OCI-LY3 (cell line): ENCODE data around the gene LRRC43.
A peak's percentile ranks its signal among the peaks of the same experiment; 100 is the strongest.

Source experiments
- H2AFZ ChIP-seq: fragments of 200-600, 300-600 bp; shearing (Covaris generic); 2 replicates; pipeline ENCODE4 v1.6.0; 2014; ENCODE audit warnings: antibody characterized with exemption, low read depth, low read length
- H3K27ac ChIP-seq: fragments of 200-600, 300-600 bp; sonication (generic); 2 replicates; pipeline ENCODE4 v1.5.1; 2014; ENCODE audit warnings: mild to moderate bottlenecking, low read length, moderate library complexity, mixed read lengths
- H3K27me3 ChIP-seq: fragments of 200-600, 300-600 bp; sonication (generic); 2 replicates; pipeline ENCODE4 v1.6.1; 2014; ENCODE audit warnings: low read depth, low read length, mixed read lengths
- H3K36me3 ChIP-seq: fragments of 200-600, 300-600 bp; sonication (generic); replicated peaks from 2 replicates; pipeline ENCODE3; 2014; ENCODE audit warnings: low read depth, low read length, mixed read lengths
- H3K4me1 ChIP-seq: fragments of 300-600, 200-600 bp; sonication (generic); 2 replicates; pipeline ENCODE4 v1.6.1; 2014; ENCODE audit warnings: low read length, mixed read lengths
- H3K4me2 ChIP-seq: fragments of 200-600, 300-600 bp; sonication (generic); 2 replicates; pipeline ENCODE4 v1.6.1; 2014; ENCODE audit warnings: low read length, mixed read lengths
- H3K4me3 ChIP-seq: fragments of 300-600, 200-600 bp; sonication (generic); 2 replicates; pipeline ENCODE4 v1.5.1; 2014; ENCODE audit warnings: antibody characterized with exemption, mild to moderate bottlenecking, low read length, moderate library complexity
- H3K79me2 ChIP-seq: fragments of 300-600, 200-600 bp; shearing (Covaris generic); 2 replicates; pipeline ENCODE4 v1.6.1; 2014; ENCODE audit warnings: mild to moderate bottlenecking, low read length, mixed read lengths
- H3K9ac ChIP-seq: fragments of 300-600, 200-600 bp; shearing (Covaris generic); 2 replicates; pipeline ENCODE4 v1.6.0; 2014; ENCODE audit warnings: mild to moderate bottlenecking, low read length, moderate library complexity
- H3K9me3 ChIP-seq: fragments of 200-600, 300-600 bp; shearing (Covaris generic); 2 replicates; pipeline ENCODE4 v1.6.1; 2014; ENCODE audit warnings: low read length, mixed read lengths; ENCODE audit not compliant: insufficient read depth
- H4K20me1 ChIP-seq: fragments of 200-600, 300-600 bp; sonication (generic); 2 replicates; pipeline ENCODE4 v1.6.1; 2016; ENCODE audit warnings: low read length, mixed read lengths; ENCODE audit not compliant: insufficient read depth
- EZH2phosphoT487 ChIP-seq: fragments of 200-600 bp; shearing (Covaris generic); IDR thresholded peaks from 2 replicates; pipeline ENCODE4 v1.6.1; 2018; ENCODE audit warnings: antibody characterized with exemption, mixed run types, low read depth
- TF ChIP-seq, protein P1 (sequence below): fragments of 200-600, 300-600 bp; sonication (generic); IDR thresholded peaks from 2 replicates; pipeline ENCODE4 v1.5.1; 2014; ENCODE audit warnings: antibody characterized with exemption, low read length, low read depth

Gene LRRC43

GRCh38 chr12:122158700-122159285 is 24.1 kb upstream of the LRRC43 start:
- no peak for TF ChIP-seq EZH2phosphoT487
- TF ChIP-seq, protein P1, sequence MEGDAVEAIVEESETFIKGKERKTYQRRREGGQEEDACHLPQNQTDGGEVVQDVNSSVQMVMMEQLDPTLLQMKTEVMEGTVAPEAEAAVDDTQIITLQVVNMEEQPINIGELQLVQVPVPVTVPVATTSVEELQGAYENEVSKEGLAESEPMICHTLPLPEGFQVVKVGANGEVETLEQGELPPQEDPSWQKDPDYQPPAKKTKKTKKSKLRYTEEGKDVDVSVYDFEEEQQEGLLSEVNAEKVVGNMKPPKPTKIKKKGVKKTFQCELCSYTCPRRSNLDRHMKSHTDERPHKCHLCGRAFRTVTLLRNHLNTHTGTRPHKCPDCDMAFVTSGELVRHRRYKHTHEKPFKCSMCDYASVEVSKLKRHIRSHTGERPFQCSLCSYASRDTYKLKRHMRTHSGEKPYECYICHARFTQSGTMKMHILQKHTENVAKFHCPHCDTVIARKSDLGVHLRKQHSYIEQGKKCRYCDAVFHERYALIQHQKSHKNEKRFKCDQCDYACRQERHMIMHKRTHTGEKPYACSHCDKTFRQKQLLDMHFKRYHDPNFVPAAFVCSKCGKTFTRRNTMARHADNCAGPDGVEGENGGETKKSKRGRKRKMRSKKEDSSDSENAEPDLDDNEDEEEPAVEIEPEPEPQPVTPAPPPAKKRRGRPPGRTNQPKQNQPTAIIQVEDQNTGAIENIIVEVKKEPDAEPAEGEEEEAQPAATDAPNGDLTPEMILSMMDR = no peak
- Histone ChIP-seq H2AFZ (no peak overlapping the region), H3K27ac (no peak overlapping the region), H3K36me3 (no peaks in the 10 kb centered on the region), H4K20me1 (no peaks in the 10 kb centered on the region), H3K79me2 (no peaks in the 10 kb centered on the region), H3K9me3 (no peaks in the 10 kb centered on the region), H3K27me3 (0 out of 2 replicates have a peak, but pooled peaks cover 10% of the 10 kb centered on the region), H3K9ac (no peak overlapping the region), H3K4me2 (no peak overlapping the region), H3K4me1 (no peaks in the 10 kb centered on the region), H3K4me3 (no peak overlapping the region)

- H3K4me2 ChIP-seq = no peak overlapping the region
- H4K20me1 ChIP-seq = no peaks in the 10 kb centered on the region
- no peaks in the 10 kb centered on the region for H3K36me3 ChIP-seq
- no peaks in the 10 kb centered on the region for H3K9me3 ChIP-seq
- no peak overlapping the region for H3K27ac ChIP-seq
- no peaks in the 10 kb centered on the region for H3K4me1 ChIP-seq
- no peak overlapping the region for H2AFZ ChIP-seq
- TF ChIP-seq, protein P1 = peak; percentile 42
- no peak for TF ChIP-seq EZH2phosphoT487
- peaks cover 14% of the 10 kb centered on the region for H3K27me3 ChIP-seq
- no peak overlapping the region for H3K4me3 ChIP-seq
- no peaks in the 10 kb centered on the region for H3K79me2 ChIP-seq
- no peak overlapping the region for H3K9ac ChIP-seq
These were observed 23.0 kb upstream of the LRRC43 start for GRCh38 chr12:122159882-122160281.

GRCh38 chr12:122160761-122161160 is 22.2 kb upstream of the LRRC43 start:
- Histone ChIP-seq H3K36me3 (no peaks in the 10 kb centered on the region), H3K4me1 (peaks cover 4% of the 10 kb centered on the region), H3K79me2 (no peaks in the 10 kb centered on the region), H2AFZ (no peak overlapping the region), H3K4me3 (no peak overlapping the region), H3K27me3 (peaks cover 21% of the 10 kb centered on the region), H3K4me2 (no peak overlapping the region), H4K20me1 (no peaks in the 10 kb centered on the region), H3K9me3 (no peaks in the 10 kb centered on the region), H3K9ac (no peak overlapping the region), H3K27ac (no peak overlapping the region)
- no peak for TF ChIP-seq EZH2phosphoT487
- TF ChIP-seq, protein P1 = no peak

GRCh38 chr12:122161682-122162081 is 21.2 kb upstream of the LRRC43 start:
- Histone ChIP-seq H3K4me2 (no peak overlapping the region), H3K36me3 (no peaks in the 10 kb centered on the region), H3K9ac (no peak overlapping the region), H3K9me3 (no peaks in the 10 kb centered on the region), H3K4me3 (no peak overlapping the region), H3K79me2 (no peaks in the 10 kb centered on the region), H4K20me1 (no peaks in the 10 kb centered on the region), H2AFZ (no peak overlapping the region), H3K4me1 (peaks cover 13% of the 10 kb centered on the region), H3K27ac (no peak overlapping the region), H3K27me3 (peaks cover 21% of the 10 kb centered on the region)
- TF ChIP-seq EZH2phosphoT487 = no peak
- TF ChIP-seq, protein P1 = no peak
